OCI-LY1 (cell line): ENCODE measurements around the gene CLTCL1.

Experiments used
- H2AFZ ChIP-seq: fragments of 200-600 bp; sonication (generic), shearing (Covaris generic); 2 replicates; pipeline ENCODE4 v1.6.0; 2014; ENCODE audit warnings: antibody characterized with exemption, mild to moderate bottlenecking, low read length
- H3F3A ChIP-seq: fragments of 200-600 bp; sonication (generic), shearing (Covaris generic); 2 replicates; pipeline ENCODE4 v1.6.0; 2014; ENCODE audit warnings: mild to moderate bottlenecking, antibody characterized with exemption, low read length, moderate library complexity; ENCODE audit not compliant: insufficient read depth
- H3K27ac ChIP-seq: fragments of 200-600 bp; sonication (generic); 2 replicates; pipeline ENCODE4 v1.5.1; 2014; ENCODE audit warnings: low read length, mixed run types, mild to moderate bottlenecking, low read depth; ENCODE audit not compliant: poor library complexity, severe bottlenecking
- H3K27me3 ChIP-seq: fragments of 200-600 bp; sonication (generic); 2 replicates; pipeline ENCODE4 v1.6.0; 2014; ENCODE audit warnings: antibody characterized with exemption, mild to moderate bottlenecking, low read length, moderate library complexity; ENCODE audit not compliant: insufficient read depth
- H3K36me3 ChIP-seq: fragments of 200-600 bp; sonication (generic); 2 replicates; pipeline ENCODE4 v1.6.1; 2014; ENCODE audit warnings: mild to moderate bottlenecking, antibody characterized with exemption, low read length, moderate library complexity, mixed read lengths; ENCODE audit not compliant: insufficient read depth
- H3K4me1 ChIP-seq: fragments of 200-600 bp; sonication (generic); 2 replicates; pipeline ENCODE4 v1.5.1; 2014; ENCODE audit warnings: mild to moderate bottlenecking, low read length, moderate library complexity; ENCODE audit not compliant: insufficient read depth, severe bottlenecking
- H3K4me2 ChIP-seq: fragments of 200-600 bp; sonication (generic), shearing (Covaris generic); 2 replicates; pipeline ENCODE4 v1.6.1; 2014; ENCODE audit warnings: low read length
- H3K4me3 ChIP-seq: fragments of 200-600 bp; sonication (generic); 2 replicates; pipeline ENCODE4 v1.5.1; 2014; ENCODE audit warnings: low read length, low read depth, mild to moderate bottlenecking, mixed read lengths; ENCODE audit not compliant: poor library complexity, severe bottlenecking
- H3K79me2 ChIP-seq: fragments of 200-600 bp; shearing (Covaris generic); 2 replicates; pipeline ENCODE4 v1.6.1; 2016; ENCODE audit warnings: mixed run types, low read length, mixed read lengths; ENCODE audit not compliant: insufficient read depth
- H3K9ac ChIP-seq: fragments of 200-600 bp; sonication (generic), shearing (Covaris generic); 2 replicates; pipeline ENCODE4 v1.6.1; 2014; ENCODE audit warnings: mild to moderate bottlenecking, low read length, mixed read lengths
- H3K9me2 ChIP-seq: fragments of 200-600 bp; sonication (generic), shearing (Covaris generic); 2 replicates; pipeline ENCODE4 v1.6.1; 2014; ENCODE audit warnings: low read depth, mild to moderate bottlenecking, low read length, mixed read lengths
- H3K9me3 ChIP-seq: fragments of 200-600 bp; shearing (Covaris generic); 2 replicates; pipeline ENCODE4 v1.6.1; 2014; ENCODE audit warnings: low read length, mixed read lengths
- H4K20me1 ChIP-seq: fragments of 200-600 bp; sonication (generic), shearing (Covaris generic); 2 replicates; pipeline ENCODE4 v1.6.0; 2016; ENCODE audit warnings: mild to moderate bottlenecking, low read length; ENCODE audit not compliant: insufficient read depth
- CTCF ChIP-seq: fragments of 200-600 bp; sonication (generic), shearing (Covaris generic); IDR thresholded peaks from 2 replicates; pipeline ENCODE4 v1.5.1; 2017; ENCODE audit warnings: mild to moderate bottlenecking, antibody characterized with exemption, low read length, moderate library complexity, mixed read lengths
- EZH2 ChIP-seq: fragments of 200-600 bp; sonication (generic), shearing (Covaris generic); IDR thresholded peaks from 2 replicates; pipeline ENCODE4 v1.8.0; 2017; ENCODE audit warnings: borderline replicate concordance, mixed run types, mild to moderate bottlenecking, antibody characterized with exemption, low read length, moderate library complexity, mixed read lengths

Gene CLTCL1

DNA sequence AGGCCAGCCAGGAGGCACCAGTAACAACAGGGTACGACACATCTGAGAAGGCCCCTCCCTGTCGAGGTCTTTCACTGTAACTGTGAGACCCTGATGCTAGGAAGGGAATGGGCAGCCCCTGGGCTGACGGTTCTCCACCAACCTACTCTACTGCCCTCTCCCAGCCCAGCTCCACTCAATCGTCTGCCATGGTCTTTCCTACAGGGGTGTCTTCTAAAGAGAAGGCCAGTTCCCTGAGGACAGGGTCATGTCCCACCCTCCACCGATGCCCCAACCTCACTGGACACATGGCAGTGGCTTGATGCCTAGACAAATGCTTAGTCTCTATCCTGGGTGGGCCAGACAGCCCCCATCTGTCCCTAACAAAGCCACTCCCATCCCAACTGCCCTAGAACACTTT, 67.0 kb downstream of the CLTCL1 start:
- Histone ChIP-seq H4K20me1 (no peaks in the 10 kb centered on the region), H3K4me1 (no peaks in the 10 kb centered on the region), H3F3A (no peaks in the 10 kb centered on the region), H3K4me2 (no peak overlapping the region), H3K9ac (no peak overlapping the region), H3K27ac (no peak overlapping the region), H3K4me3 (no peak overlapping the region), H3K9me3 (no peaks in the 10 kb centered on the region), H3K36me3 (no peaks in the 10 kb centered on the region), H2AFZ (no peak overlapping the region), H3K79me2 (no peaks in the 10 kb centered on the region), H3K9me2 (no peaks in the 10 kb centered on the region), H3K27me3 (no peaks in the 10 kb centered on the region; the same call in 1 of the 2 replicates)
- TF ChIP-seq EZH2 (no peak), CTCF (no peak)

- Histone ChIP-seq H3K4me1 (no peaks in the 10 kb centered on the region), H3K9me2 (no peaks in the 10 kb centered on the region), H3K4me3 (no peak overlapping the region), H3K79me2 (no peaks in the 10 kb centered on the region), H4K20me1 (no peaks in the 10 kb centered on the region), H3K9me3 (no peaks in the 10 kb centered on the region), H3F3A (no peaks in the 10 kb centered on the region), H3K36me3 (no peaks in the 10 kb centered on the region), H3K27ac (no peak overlapping the region), H3K9ac (no peak overlapping the region), H3K4me2 (no peak overlapping the region), H2AFZ (no peak overlapping the region), H3K27me3 (no peaks in the 10 kb centered on the region; the same call in 1 of the 2 replicates)
- TF ChIP-seq EZH2 = no peak
- TF ChIP-seq CTCF = no peak
These were observed 67.9 kb downstream of the CLTCL1 start for GRCh38 chr22:19223617-19224016.

GRCh38 chr22:19223110-19223509, 68.4 kb downstream of the CLTCL1 start:
- Histone ChIP-seq H3K36me3 (no peaks in the 10 kb centered on the region), H3K27ac (no peak overlapping the region), H3K9ac (no peak overlapping the region), H3K9me2 (no peaks in the 10 kb centered on the region), H3K4me3 (no peak overlapping the region), H3F3A (no peaks in the 10 kb centered on the region), H3K9me3 (no peaks in the 10 kb centered on the region), H3K27me3 (no peaks in the 10 kb centered on the region; the same call in 1 of the 2 replicates), H3K4me1 (no peaks in the 10 kb centered on the region), H3K79me2 (no peaks in the 10 kb centered on the region), H2AFZ (no peak overlapping the region), H4K20me1 (no peaks in the 10 kb centered on the region), H3K4me2 (no peak overlapping the region)
- TF ChIP-seq CTCF = no peak
- TF ChIP-seq EZH2 = no peak
